CD4-positive, alpha-beta memory T cell (primary cell): ENCODE results near the gene TXNDC11. TPM values are rescaled to one million over a fixed set of nuclear protein-coding genes. Genes with fewer than 3 reads are reported as not detected.
A peak's percentile ranks its signal among the peaks of the same experiment; 100 is the strongest.
"Not testable (repeated sequence)": the region's sequence is repeated elsewhere in the genome, so short reads cannot be mapped to it uniquely, and the experiment has no call there.

Experiments
- CTCF ChIA-PET: fragments of 350-600 bp; sonication (Branson Sonifier 250); formaldehyde crosslinking; loops from one replicate; lab custom pipeline; 2021; ENCODE audit warnings: inconsistent platforms; ENCODE audit not compliant: partially characterized antibody; lab: Charles Lee
- POLR2A ChIA-PET: fragments of 350-600 bp; sonication (Branson Sonifier 250); formaldehyde crosslinking; loops from one replicate; lab custom pipeline; 2021; ENCODE audit not compliant: partially characterized antibody; lab: Charles Lee
- DNase-seq, 5 donors: peaks; one replicate each; pipeline versions ENCODE4 v3.0.0 to v3.0.0-alpha.2; 2020 to 2022; ENCODE audit warnings: mixed read lengths in 1 of 5
- H3K27ac ChIP-seq: one replicate; pipeline ENCODE4 v1.7.0; 2013; ENCODE audit warnings: low read depth, low read length
- H3K27me3 ChIP-seq: 2 replicates; pipeline ENCODE4 v1.7.0; 2013; ENCODE audit warnings: mild to moderate bottlenecking, low read length, moderate library complexity; ENCODE audit not compliant: insufficient read depth
- H3K36me3 ChIP-seq: 2 replicates; pipeline ENCODE4 v1.7.0; 2013; ENCODE audit warnings: mild to moderate bottlenecking, low read length, moderate library complexity; ENCODE audit not compliant: insufficient read depth
- H3K4me1 ChIP-seq: 2 replicates; pipeline ENCODE4 v1.7.0; 2013; ENCODE audit warnings: mild to moderate bottlenecking, low read length, moderate library complexity; ENCODE audit not compliant: insufficient read depth
- H3K4me3 ChIP-seq, 2 donors: one replicate each; pipeline ENCODE4 v1.7.0; 2013; ENCODE audit warnings: low read length in 2 of 2, mild to moderate bottlenecking in 1 of 2
- H3K9me3 ChIP-seq, 2 donors: one replicate each; pipeline ENCODE4 v1.7.0; 2013; ENCODE audit warnings: low read length in 2 of 2, control low read depth in 1 of 2; ENCODE audit not compliant: control insufficient read depth in 1 of 2
- H3K27ac Mint-ChIP-seq, 7 donors: one replicate each; pipeline ENCODE4 v1.8.0; 2020 to 2021; ENCODE audit warnings: mixed read lengths in 7 of 7, mild to moderate bottlenecking in 6 of 7, inconsistent platforms in 3 of 7, moderate library complexity in 3 of 7
- H3K27me3 Mint-ChIP-seq, 2 donors: one replicate each; pipeline ENCODE4 v1.8.0; 2020 to 2021; ENCODE audit warnings: mixed read lengths in 2 of 2
- H3K36me3 Mint-ChIP-seq, 2 donors: one replicate each; pipeline ENCODE4 v1.8.0; 2020 to 2021; ENCODE audit warnings: mixed read lengths in 2 of 2, inconsistent platforms in 1 of 2, mild to moderate bottlenecking in 1 of 2
- H3K4me1 Mint-ChIP-seq, 4 donors: one replicate each; pipeline ENCODE4 v1.8.0; 2020 to 2021; ENCODE audit warnings: mixed read lengths in 4 of 4, mild to moderate bottlenecking in 1 of 4
- H3K4me3 Mint-ChIP-seq, 8 donors: one replicate each; pipeline ENCODE4 v1.8.0; 2020 to 2021; ENCODE audit warnings: mixed read lengths in 8 of 8, mild to moderate bottlenecking in 7 of 8, moderate library complexity in 6 of 8, inconsistent platforms in 3 of 8
- H3K9me3 Mint-ChIP-seq, 8 donors: one replicate each; pipeline ENCODE4 v1.8.0; 2020 to 2021; ENCODE audit warnings: mixed read lengths in 8 of 8, mild to moderate bottlenecking in 5 of 8, inconsistent platforms in 3 of 8, moderate library complexity in 1 of 8
- intact Hi-C: fragments of 100-400 bp; cut with micrococcal nuclease; formaldehyde crosslinking; loops from one replicate; pipeline ENCODE4 v1.15.1; 2023
- polyA plus RNA-seq, 2 donors: library from polyadenylated mRNA; unstranded; fragments of 300-500 nt; fragmentation: Illumina TruSeq; gene quantifications; one replicate each; pipeline ENCODE4 v1.2.3, GENCODE V29; 2021
- total RNA-seq, 2 experiments: library from RNA; stranded (reverse); gene quantifications; one replicate each; pipeline ENCODE4 v1.2.3, GENCODE V29; 2021

TXNDC11 gene
- total RNA-seq, result 10 to 100 TPM; 51.7 to 59.8 TPM
- 10 to 100 TPM; 54.7 to 62.6 TPM for polyA plus RNA-seq

- DNase-seq, result peak; percentile 98 to 100 (median 99)
- Histone ChIP-seq H3K27me3 (no peaks in the 10 kb centered on the region), H3K4me3 (peak within 1 kb of the TSS; percentile 57 to 91), H3K27ac (peak within 1 kb of the TSS; percentile 88), H3K4me1 (peaks cover 53% of the 10 kb centered on the region), H3K36me3 (peaks cover 6% of the 10 kb centered on the region), H3K9me3 (no peaks in the 10 kb centered on the region)
- Mint-ChIP-seq H3K9me3 (no peaks in the 10 kb centered on the region), H3K4me1 (peaks cover 39 to 60% (median 48%) of the 10 kb centered on the region in 4 donors), H3K27ac (peak within 1 kb of the TSS; percentile 96 to 99 (median 98)), H3K27me3 (no peaks in the 10 kb centered on the region), H3K36me3 (peaks cover 0 to 33% of the 10 kb centered on the region in 2 donors), H3K4me3 (peak within 1 kb of the TSS; percentile 94 to 98 (median 95))
- ChIA-PET POLR2A (interaction anchor here (0.6 to 4.4 kb wide), 40 partner anchors 8 to 999 kb away, joined by 3 to 94 read pairs (median 5); partner anchors contain the start of genes CLEC16A, DEXI, GSPT1 and NUBP1), CTCF (interaction anchor here (0.6 to 4.0 kb wide), 10 partner anchors 11 to 779 kb away, joined by 3 to 27 read pairs (median 4); partner anchors contain the start of gene ZC3H7A)
- intact Hi-C loops, result loop anchor here (1.0 to 5.0 kb wide), 6 partner anchors 40 to 485 kb away; partner anchors contain the start of genes GSPT1, RSL1D1, SNN and SOCS1
These were observed at the start of gene TXNDC11 for GRCh38 chr16:11742536-11743307. Gene TXNDC11 (minus strand): TSS chr16:11742857. CDS start chr16:11742730, 127 bp downstream.

DNA sequence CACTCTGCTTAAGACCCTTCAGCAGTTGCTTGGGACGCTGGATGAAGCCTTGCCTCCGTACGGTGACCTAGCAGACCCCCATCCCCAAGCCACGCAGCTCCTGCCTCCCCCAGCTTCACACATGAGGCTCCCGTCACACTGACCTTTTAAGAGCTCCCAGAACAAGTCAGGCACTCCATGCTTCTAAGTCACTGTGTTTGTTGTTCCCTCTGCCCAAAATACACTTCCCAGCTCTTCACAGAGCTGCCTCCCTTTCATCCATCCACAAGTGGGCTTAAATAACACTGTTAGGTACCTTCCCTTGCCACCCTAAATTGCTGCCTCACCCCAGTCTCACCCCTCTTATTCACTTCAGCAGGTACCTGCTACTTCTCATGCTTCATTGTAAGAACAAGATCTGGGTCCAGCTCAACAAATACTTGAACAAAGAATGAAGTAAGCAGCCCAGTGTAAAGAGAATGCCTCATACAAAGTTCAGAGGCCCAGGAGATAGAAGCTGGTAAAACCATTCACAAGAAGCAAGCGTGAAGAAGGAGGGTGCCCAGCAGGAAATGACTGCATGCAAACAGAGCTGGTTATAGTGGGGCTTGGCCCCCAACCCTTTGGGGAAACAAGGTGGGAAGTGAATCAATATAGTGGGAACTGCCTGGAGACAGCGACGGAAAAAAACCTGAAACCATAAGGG lies 48.6 kb upstream of the TXNDC11 start:
- POLR2A ChIA-PET, result interaction anchor here (1.7 to 3.1 kb wide), 3 partner anchors 9 to 49 kb away, joined by 4 to 18 read pairs (median 8); partner anchors contain the start of gene TXNDC11
- H3K4me3 Mint-ChIP-seq, result peak overlapping the region in 3 of 8 donors; percentile 5 to 34 (median 16)
- H3K4me1 Mint-ChIP-seq, result peaks cover 58 to 85% (median 73%) of the 10 kb centered on the region in 4 donors
- H3K9me3 ChIP-seq, result no peaks in the 10 kb centered on the region
- H3K4me1 ChIP-seq, result peaks cover 89% of the 10 kb centered on the region
- H3K27ac Mint-ChIP-seq, result peak overlapping the region; percentile 53 to 96 (median 86)
- H3K36me3 ChIP-seq, result peaks cover 4% of the 10 kb centered on the region
- peak overlapping the region; percentile 1 for H3K27ac ChIP-seq
- intact Hi-C loops, result no loop called here
- H3K36me3 Mint-ChIP-seq, result peaks cover 0 to 38% of the 10 kb centered on the region in 2 donors
- CTCF ChIA-PET, result interaction anchor here (0.6 to 1.2 kb wide), 4 partner anchors 9 to 1274 kb away, joined by 3 read pairs; no protein-coding TSS in a partner anchor
- H3K27me3 ChIP-seq, result no peaks in the 10 kb centered on the region
- H3K9me3 Mint-ChIP-seq, result peaks cover 0 to 3% (median 0%) of the 10 kb centered on the region in 8 donors
- H3K27me3 Mint-ChIP-seq, result no peaks in the 10 kb centered on the region
- DNase-seq, result no peak
- H3K4me3 ChIP-seq, result no peak overlapping the region

DNA sequence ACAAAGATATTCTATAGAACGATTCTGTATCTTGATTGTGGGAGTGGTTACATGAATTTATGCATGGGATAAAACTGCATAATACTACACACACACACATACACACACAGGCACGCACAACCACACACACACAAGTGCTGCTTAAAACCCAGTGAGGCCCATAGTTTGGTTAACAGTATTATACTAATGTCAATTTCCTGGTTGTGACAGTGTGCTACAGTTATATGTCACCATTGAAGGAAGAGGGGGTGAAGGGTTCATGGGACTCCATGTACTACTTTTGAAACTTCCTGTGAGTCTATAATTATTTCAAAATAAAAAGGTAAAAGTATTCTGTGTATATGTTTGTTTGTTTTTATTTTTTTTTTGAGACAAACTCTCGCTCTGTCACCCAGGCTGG lies 46.3 kb upstream of the TXNDC11 start:
- ChIA-PET CTCF (interaction anchor here (1.1 kb wide), 1 partner anchor 10 kb away, joined by 3 read pairs; no protein-coding TSS in a partner anchor), POLR2A (interaction anchor here (1.1 kb wide), 1 partner anchor 9 kb away, joined by 3 read pairs; the partner anchor contains the start of gene ZC3H7A)
- Mint-ChIP-seq H3K4me1 (peaks cover 46 to 76% (median 61%) of the 10 kb centered on the region in 4 donors), H3K27ac (peak overlapping the region in 6 of 7 donors; percentile 15 to 93 (median 73)), H3K9me3 (no peaks in the 10 kb centered on the region), H3K36me3 (peaks cover 0 to 19% of the 10 kb centered on the region in 2 donors), H3K4me3 (peak overlapping the region in 1 of 8 donors; percentile 9), H3K27me3 (no peaks in the 10 kb centered on the region)
- Histone ChIP-seq H3K27ac (no peak overlapping the region), H3K27me3 (no peaks in the 10 kb centered on the region), H3K9me3 (no peaks in the 10 kb centered on the region), H3K4me3 (no peak overlapping the region), H3K4me1 (peaks cover 89% of the 10 kb centered on the region), H3K36me3 (peaks cover 4% of the 10 kb centered on the region)
- peak in 1 of 5 donors; percentile 32 for DNase-seq
- intact Hi-C loops, result no loop called here

DNA sequence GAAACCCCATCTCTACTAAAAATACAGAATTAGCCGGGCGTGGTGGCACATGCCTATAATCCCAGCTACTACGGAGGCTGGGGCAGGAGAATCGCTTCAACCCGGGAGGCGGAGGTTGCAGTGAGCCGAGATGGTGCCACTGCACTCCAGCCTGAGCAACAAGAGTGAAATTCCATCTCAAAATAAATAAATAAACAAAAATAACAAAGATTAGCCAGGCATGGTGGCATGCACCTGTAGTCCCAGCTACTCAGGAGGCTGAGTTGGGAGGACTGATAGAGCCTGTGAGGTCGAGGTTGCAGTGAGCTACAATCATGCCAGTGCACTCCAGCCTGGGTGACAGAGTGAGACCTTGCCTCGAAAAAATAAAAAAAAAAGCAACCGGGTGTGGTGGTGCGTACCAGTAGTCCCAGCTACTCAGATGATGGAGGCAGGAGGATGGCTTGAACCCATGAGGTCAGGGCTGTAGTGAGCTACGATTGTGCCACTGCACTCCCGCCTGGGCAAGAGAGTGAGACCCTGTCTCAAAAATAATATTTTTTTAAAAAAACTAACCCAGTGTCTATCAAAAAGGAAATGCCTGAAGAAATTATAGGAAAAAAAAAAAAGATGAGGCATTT lies 42.4 kb upstream of the TXNDC11 start:
- H3K9me3 ChIP-seq, H3K4me3 ChIP-seq, DNase-seq, intact Hi-C loops, H3K27me3 Mint-ChIP-seq, H3K27me3 ChIP-seq, H3K36me3 ChIP-seq, H3K9me3 Mint-ChIP-seq, H3K4me3 Mint-ChIP-seq: not testable (repeated sequence)
- ChIA-PET POLR2A (interaction anchor here (3.5 to 8.3 kb wide), 2 partner anchors 12 to 42 kb away, joined by 21 to 155 read pairs; partner anchors contain the start of genes TXNDC11 and ZC3H7A), CTCF (interaction anchor here (1.1 to 3.3 kb wide), 4 partner anchors 8 to 283 kb away, joined by 4 to 24 read pairs (median 4); partner anchors contain the start of gene ZC3H7A)
- Mint-ChIP-seq H3K36me3 (peaks cover 0 to 19% of the 10 kb centered on the region in 2 donors), H3K27ac (peak overlapping the region in 6 of 7 donors; percentile 53 to 97 (median 85)), H3K4me1 (peaks cover 44 to 74% (median 60%) of the 10 kb centered on the region in 4 donors)
- peaks cover 89% of the 10 kb centered on the region for H3K4me1 ChIP-seq
- H3K27ac ChIP-seq, result peak overlapping the region; percentile 33

DNA sequence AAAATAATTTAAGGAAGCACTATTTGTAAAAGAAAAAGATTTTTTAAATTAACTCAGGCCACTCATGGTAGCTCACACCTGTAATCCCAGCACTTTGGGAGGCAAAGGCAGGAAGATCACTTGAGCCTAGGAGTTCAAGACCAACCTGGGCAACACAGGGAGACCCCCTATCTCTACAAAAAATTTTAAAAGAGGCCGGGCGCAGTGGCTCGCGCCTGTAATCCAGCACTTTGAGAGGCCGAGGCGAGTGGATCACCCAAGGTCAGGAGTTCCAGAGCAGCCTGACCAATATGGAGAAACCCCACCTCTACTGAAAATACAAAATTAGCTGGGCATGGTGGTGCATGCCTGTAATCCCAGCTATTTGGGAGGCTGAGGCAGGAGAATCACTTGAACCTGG lies 41.7 kb upstream of the TXNDC11 start:
- Mint-ChIP-seq H3K4me3 (peak overlapping the region in 3 of 8 donors; percentile 20 to 57 (median 34)), H3K36me3 (peaks cover 0 to 23% of the 10 kb centered on the region in 2 donors), H3K27ac (peak overlapping the region in 6 of 7 donors; percentile 48 to 97 (median 82)), H3K4me1 (peaks cover 43 to 72% (median 58%) of the 10 kb centered on the region in 4 donors)
- DNase-seq, H3K9me3 Mint-ChIP-seq, H3K27me3 ChIP-seq, H3K4me3 ChIP-seq, H3K9me3 ChIP-seq, H3K36me3 ChIP-seq, intact Hi-C loops, H3K27me3 Mint-ChIP-seq: not testable (repeated sequence)
- ChIA-PET CTCF (interaction anchor here (0.7 to 3.3 kb wide), 4 partner anchors 9 to 284 kb away, joined by 4 to 24 read pairs (median 4); partner anchors contain the start of gene ZC3H7A), POLR2A (interaction anchor here (0.9 to 8.3 kb wide), 3 partner anchors 8 to 41 kb away, joined by 3 to 155 read pairs (median 21); partner anchors contain the start of genes TXNDC11 and ZC3H7A)
- Histone ChIP-seq H3K27ac (peak overlapping the region; percentile 96), H3K4me1 (peaks cover 84% of the 10 kb centered on the region)

DNA sequence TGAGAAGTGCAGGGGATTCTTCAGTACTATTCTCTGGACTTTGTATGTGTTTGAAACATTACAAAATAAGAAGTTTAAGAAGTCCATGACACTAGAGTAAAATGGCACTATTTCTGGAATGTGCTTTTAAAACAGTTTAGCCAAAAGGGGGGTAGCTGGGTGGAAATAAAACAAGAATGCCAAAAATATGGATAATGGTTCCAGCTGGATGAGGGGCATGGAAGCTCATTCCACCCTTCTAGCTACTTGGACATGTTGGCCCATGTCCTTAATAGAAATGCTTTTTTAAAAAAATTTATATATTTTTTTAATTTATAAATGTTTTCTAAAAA lies 41.3 kb upstream of the TXNDC11 start:
- intact Hi-C loops, result no loop called here
- Histone ChIP-seq H3K9me3 (no peaks in the 10 kb centered on the region), H3K4me1 (peaks cover 80% of the 10 kb centered on the region), H3K27me3 (no peaks in the 10 kb centered on the region), H3K4me3 (peak overlapping the region in 1 of 2 donors; percentile 58), H3K27ac (peak overlapping the region; percentile 96), H3K36me3 (no peaks in the 10 kb centered on the region)
- Mint-ChIP-seq H3K9me3 (no peaks in the 10 kb centered on the region), H3K27ac (peak overlapping the region; percentile 97 to 100 (median 98)), H3K4me3 (peak overlapping the region; percentile 82 to 90 (median 86)), H3K36me3 (peaks cover 0 to 24% of the 10 kb centered on the region in 2 donors), H3K4me1 (peaks cover 43 to 71% (median 57%) of the 10 kb centered on the region in 4 donors), H3K27me3 (no peaks in the 10 kb centered on the region)
- POLR2A ChIA-PET, result interaction anchor here (0.9 to 8.3 kb wide), 3 partner anchors 8 to 41 kb away, joined by 3 to 155 read pairs (median 21); partner anchors contain the start of genes TXNDC11 and ZC3H7A
- no peak for DNase-seq
- CTCF ChIA-PET, result interaction anchor here (0.7 to 3.3 kb wide), 3 partner anchors 10 to 284 kb away, joined by 4 to 24 read pairs (median 4); partner anchors contain the start of gene ZC3H7A
